Keratinocyte (primary cell): ENCODE measurements around the gene JMJD1C.
"Not testable (repeated sequence)": the region's sequence is repeated elsewhere in the genome, so short reads cannot be mapped to it uniquely, and the experiment has no call there.

Source experiments
- CTCF ChIP-seq, 3 experiments: IDR thresholded peaks in 1 of 3; conservative IDR thresholded peaks in 1 of 3; optimal IDR thresholded peaks in 1 of 3; 2 replicates in 2 of 3; 3 replicates in 1 of 3; pipeline versions ENCODE3 to v1.5.1; 2011; ENCODE audit warnings: low read length in 3 of 3, mild to moderate bottlenecking in 3 of 3, moderate library complexity in 2 of 3, control low read depth in 1 of 3, inconsistent platforms in 1 of 3; ENCODE audit not compliant: insufficient read depth in 2 of 3; ENCODE audit errors: extremely low read depth in 1 of 3
- EZH2 ChIP-seq: IDR thresholded peaks from one replicate; pipeline ENCODE4 v1.6.1; 2012; ENCODE audit warnings: inconsistent platforms, mild to moderate bottlenecking, low read length, moderate library complexity

GRCh38 chr10:63153868-63154545 is 311.8 kb downstream of the JMJD1C start:
- not testable (repeated sequence) for TF ChIP-seq CTCF (optimal IDR thresholded peaks at IDR 0.05 in 1 of 3, IDR thresholded peaks at IDR 0.05 in 1 of 3, conservative IDR thresholded peaks at IDR 0.05 in 1 of 3; ENCODE audit: extremely low read depth in 1 of 3, insufficient read depth in 2 of 3, low read length in 3 of 3); EZH2
